CD4-positive, alpha-beta memory T cell (primary cell): ENCODE data around the gene DAP3. TPM values are rescaled to one million over a fixed set of nuclear protein-coding genes. Genes with fewer than 3 reads are reported as not detected.
"Not testable (repeated sequence)": the region's sequence is repeated elsewhere in the genome, so short reads cannot be mapped to it uniquely, and the experiment has no call there.

Experiments
- CTCF ChIA-PET: fragments of 350-600 bp; sonication (Branson Sonifier 250); formaldehyde crosslinking; loops from one replicate; lab custom pipeline; 2021; ENCODE audit warnings: inconsistent platforms; ENCODE audit not compliant: partially characterized antibody; lab: Charles Lee
- POLR2A ChIA-PET: fragments of 350-600 bp; sonication (Branson Sonifier 250); formaldehyde crosslinking; loops from one replicate; lab custom pipeline; 2021; ENCODE audit not compliant: partially characterized antibody; lab: Charles Lee
- DNase-seq, 5 donors: peaks; one replicate each; pipeline versions ENCODE4 v3.0.0 to v3.0.0-alpha.2; 2020 to 2022; ENCODE audit warnings: mixed read lengths in 1 of 5
- H3K27ac ChIP-seq: one replicate; pipeline ENCODE4 v1.7.0; 2013; ENCODE audit warnings: low read depth, low read length
- H3K27me3 ChIP-seq: 2 replicates; pipeline ENCODE4 v1.7.0; 2013; ENCODE audit warnings: mild to moderate bottlenecking, low read length, moderate library complexity; ENCODE audit not compliant: insufficient read depth
- H3K36me3 ChIP-seq: 2 replicates; pipeline ENCODE4 v1.7.0; 2013; ENCODE audit warnings: mild to moderate bottlenecking, low read length, moderate library complexity; ENCODE audit not compliant: insufficient read depth
- H3K4me1 ChIP-seq: 2 replicates; pipeline ENCODE4 v1.7.0; 2013; ENCODE audit warnings: mild to moderate bottlenecking, low read length, moderate library complexity; ENCODE audit not compliant: insufficient read depth
- H3K4me3 ChIP-seq, 2 donors: one replicate each; pipeline ENCODE4 v1.7.0; 2013; ENCODE audit warnings: low read length in 2 of 2, mild to moderate bottlenecking in 1 of 2
- H3K9me3 ChIP-seq, 2 donors: one replicate each; pipeline ENCODE4 v1.7.0; 2013; ENCODE audit warnings: low read length in 2 of 2, control low read depth in 1 of 2; ENCODE audit not compliant: control insufficient read depth in 1 of 2
- H3K27ac Mint-ChIP-seq, 7 donors: one replicate each; pipeline ENCODE4 v1.8.0; 2020 to 2021; ENCODE audit warnings: mixed read lengths in 7 of 7, mild to moderate bottlenecking in 6 of 7, inconsistent platforms in 3 of 7, moderate library complexity in 3 of 7
- H3K27me3 Mint-ChIP-seq, 2 donors: one replicate each; pipeline ENCODE4 v1.8.0; 2020 to 2021; ENCODE audit warnings: mixed read lengths in 2 of 2
- H3K36me3 Mint-ChIP-seq, 2 donors: one replicate each; pipeline ENCODE4 v1.8.0; 2020 to 2021; ENCODE audit warnings: mixed read lengths in 2 of 2, inconsistent platforms in 1 of 2, mild to moderate bottlenecking in 1 of 2
- H3K4me1 Mint-ChIP-seq, 4 donors: one replicate each; pipeline ENCODE4 v1.8.0; 2020 to 2021; ENCODE audit warnings: mixed read lengths in 4 of 4, mild to moderate bottlenecking in 1 of 4
- H3K4me3 Mint-ChIP-seq, 8 donors: one replicate each; pipeline ENCODE4 v1.8.0; 2020 to 2021; ENCODE audit warnings: mixed read lengths in 8 of 8, mild to moderate bottlenecking in 7 of 8, moderate library complexity in 6 of 8, inconsistent platforms in 3 of 8
- H3K9me3 Mint-ChIP-seq, 8 donors: one replicate each; pipeline ENCODE4 v1.8.0; 2020 to 2021; ENCODE audit warnings: mixed read lengths in 8 of 8, mild to moderate bottlenecking in 5 of 8, inconsistent platforms in 3 of 8, moderate library complexity in 1 of 8
- intact Hi-C: fragments of 100-400 bp; cut with micrococcal nuclease; formaldehyde crosslinking; loops from one replicate; pipeline ENCODE4 v1.15.1; 2023
- polyA plus RNA-seq, 2 donors: library from polyadenylated mRNA; unstranded; fragments of 300-500 nt; fragmentation: Illumina TruSeq; gene quantifications; one replicate each; pipeline ENCODE4 v1.2.3, GENCODE V29; 2021
- total RNA-seq, 2 experiments: library from RNA; stranded (reverse); gene quantifications; one replicate each; pipeline ENCODE4 v1.2.3, GENCODE V29; 2021

Gene DAP3
- total and polyA plus RNA-seq, 4 experiments from 2014 or later = 102 to 177 (median 131) TPM

- POLR2A ChIA-PET = interaction anchor here (1.0 kb wide), 1 partner anchor 11 kb away, joined by 3 read pairs; no protein-coding TSS in a partner anchor
- Mint-ChIP-seq H3K36me3 (peaks cover 2 to 10% of the 10 kb centered on the region in 2 donors), H3K4me1 (peaks cover 18 to 38% (median 25%) of the 10 kb centered on the region in 4 donors), H3K27ac (peak overlapping the region in 2 of 7 donors; percentile 24 to 84)
- H3K27me3 ChIP-seq, CTCF ChIA-PET, H3K9me3 ChIP-seq, H3K36me3 ChIP-seq, H3K4me3 Mint-ChIP-seq, intact Hi-C loops, H3K9me3 Mint-ChIP-seq, H3K27ac ChIP-seq, H3K4me3 ChIP-seq, H3K27me3 Mint-ChIP-seq, DNase-seq, H3K4me1 ChIP-seq: not testable (repeated sequence)
Observed at GRCh38 chr1:155704414-155704813, 15.5 kb downstream of the DAP3 start.

- Histone ChIP-seq H3K36me3 (no peaks in the 10 kb centered on the region), H3K27me3 (no peaks in the 10 kb centered on the region), H3K4me3 (no peak overlapping the region), H3K9me3 (no peaks in the 10 kb centered on the region), H3K4me1 (peaks cover 6% of the 10 kb centered on the region), H3K27ac (no peak overlapping the region)
- intact Hi-C loops = no loop called here
- Mint-ChIP-seq H3K9me3 (no peaks in the 10 kb centered on the region), H3K27me3 (no peaks in the 10 kb centered on the region), H3K4me3 (no peak overlapping the region), H3K4me1 (peaks cover 17 to 31% (median 21%) of the 10 kb centered on the region in 4 donors), H3K27ac (peak overlapping the region in 1 of 7 donors; percentile 53), H3K36me3 (peaks cover 7 to 10% of the 10 kb centered on the region in 2 donors)
- ChIA-PET POLR2A (interaction anchor here (0.6 kb wide), 1 partner anchor 25 kb away, joined by 3 read pairs; no protein-coding TSS in a partner anchor), CTCF (no interaction called here)
- no peak for DNase-seq
Observed at GRCh38 chr1:155706139-155706538, 17.2 kb downstream of the DAP3 start.

DNA sequence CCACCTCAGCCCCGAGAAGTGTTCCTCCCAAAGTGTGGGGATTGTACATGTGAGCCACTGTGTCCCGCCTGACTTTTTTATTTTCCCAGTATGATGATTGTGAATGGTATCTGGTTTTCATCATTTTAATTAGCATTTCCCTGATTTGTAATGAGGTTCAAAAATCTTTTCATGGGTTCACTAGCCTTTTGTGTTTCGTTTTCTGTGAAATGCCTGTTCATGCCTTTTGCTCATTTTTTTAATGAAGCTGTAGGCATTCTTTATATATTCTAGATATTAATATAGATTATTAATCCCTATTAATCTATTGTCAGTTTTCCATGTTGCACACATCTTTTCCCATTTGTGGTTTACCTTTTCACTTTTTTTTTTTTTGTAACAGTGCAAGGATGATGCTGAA, 20.5 kb downstream of the DAP3 start:
- Mint-ChIP-seq H3K27me3 (no peaks in the 10 kb centered on the region), H3K36me3 (peaks cover 13 to 28% of the 10 kb centered on the region in 2 donors), H3K9me3 (no peaks in the 10 kb centered on the region), H3K4me3 (no peak overlapping the region), H3K4me1 (peaks cover 9 to 22% (median 13%) of the 10 kb centered on the region in 4 donors), H3K27ac (peak overlapping the region in 1 of 7 donors; percentile 37)
- Histone ChIP-seq H3K4me1 (peaks cover 6% of the 10 kb centered on the region), H3K27me3 (no peaks in the 10 kb centered on the region), H3K4me3 (no peak overlapping the region), H3K9me3 (no peaks in the 10 kb centered on the region), H3K36me3 (no peaks in the 10 kb centered on the region), H3K27ac (no peak overlapping the region)
- intact Hi-C loops = no loop called here
- POLR2A ChIA-PET = no interaction called here
- DNase-seq = no peak
- CTCF ChIA-PET = no interaction called here

- CTCF ChIA-PET, H3K36me3 ChIP-seq, H3K27me3 Mint-ChIP-seq, intact Hi-C loops, H3K4me3 ChIP-seq, H3K27me3 ChIP-seq, H3K4me3 Mint-ChIP-seq, H3K27ac ChIP-seq, H3K4me1 ChIP-seq, DNase-seq, H3K9me3 Mint-ChIP-seq, H3K27ac Mint-ChIP-seq, POLR2A ChIA-PET, H3K9me3 ChIP-seq: not testable (repeated sequence)
- Mint-ChIP-seq H3K4me1 (peaks cover 9 to 15% (median 11%) of the 10 kb centered on the region in 4 donors), H3K36me3 (peaks cover 12 to 41% of the 10 kb centered on the region in 2 donors)
Observed at GRCh38 chr1:155711457-155711856, 22.6 kb downstream of the DAP3 start.

DNA sequence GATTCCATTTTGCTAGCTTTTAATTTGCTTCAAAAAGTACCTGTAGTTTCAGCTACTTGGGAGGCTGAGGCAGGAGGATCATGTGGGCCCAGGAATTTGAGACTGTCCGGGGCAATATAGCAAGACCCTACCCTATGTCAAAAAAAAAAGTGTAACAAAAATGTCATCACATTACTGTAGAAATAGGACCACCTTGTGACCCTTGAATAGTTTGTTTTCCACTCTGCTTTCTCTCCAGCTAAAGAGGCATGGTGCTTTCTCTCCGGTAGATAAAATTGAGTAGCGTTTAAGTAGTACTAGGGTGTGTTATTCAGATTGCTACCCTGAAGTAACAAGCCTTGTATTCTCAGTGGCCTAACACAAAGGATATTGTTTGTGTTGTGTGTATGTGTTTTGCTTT, 23.7 kb downstream of the DAP3 start:
- H3K27ac ChIP-seq, intact Hi-C loops, H3K27me3 ChIP-seq, H3K27me3 Mint-ChIP-seq, H3K9me3 Mint-ChIP-seq, H3K36me3 ChIP-seq, H3K4me1 ChIP-seq, H3K4me3 Mint-ChIP-seq, H3K4me3 ChIP-seq, H3K9me3 ChIP-seq: not testable (repeated sequence)
- H3K4me1 Mint-ChIP-seq = peaks cover 11 to 19% (median 15%) of the 10 kb centered on the region in 4 donors
- H3K36me3 Mint-ChIP-seq = peaks cover 9 to 44% of the 10 kb centered on the region in 2 donors
- DNase-seq = peak in 2 of 5 donors; percentile 5 to 32
- ChIA-PET CTCF (interaction anchor here (0.7 kb wide), 1 partner anchor 641 kb away, joined by 3 read pairs; no protein-coding TSS in a partner anchor), POLR2A (interaction anchor here (1.0 kb wide), 1 partner anchor 12 kb away, joined by 3 read pairs; no protein-coding TSS in a partner anchor)
- H3K27ac Mint-ChIP-seq = peak overlapping the region in 1 of 7 donors; percentile 55

DNA sequence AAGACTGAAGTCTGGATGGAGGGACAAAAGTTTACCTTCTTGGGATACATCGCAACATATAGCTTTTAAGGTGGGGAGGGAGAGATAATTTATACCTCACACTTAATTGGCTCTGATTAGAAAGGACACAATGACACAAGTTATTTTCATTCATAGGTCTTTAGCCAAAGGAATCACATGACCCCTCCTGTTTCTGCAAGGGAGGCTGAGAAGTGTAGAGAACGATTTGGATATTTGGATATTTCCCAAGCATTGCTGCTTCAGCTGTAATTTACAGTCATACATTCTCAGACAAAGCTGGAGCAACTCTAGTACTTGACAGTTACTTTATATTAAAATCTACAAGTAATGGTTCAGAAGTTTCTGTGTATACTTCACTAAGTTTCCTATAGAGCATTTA, 24.2 kb downstream of the DAP3 start:
- Mint-ChIP-seq H3K4me3 (peak overlapping the region in 1 of 8 donors; percentile 5), H3K9me3 (no peaks in the 10 kb centered on the region), H3K4me1 (peaks cover 7 to 15% (median 12%) of the 10 kb centered on the region in 4 donors), H3K36me3 (peaks cover 7 to 46% of the 10 kb centered on the region in 2 donors), H3K27ac (peak overlapping the region in 1 of 7 donors; percentile 61), H3K27me3 (no peaks in the 10 kb centered on the region)
- Histone ChIP-seq H3K36me3 (no peaks in the 10 kb centered on the region), H3K9me3 (no peaks in the 10 kb centered on the region), H3K27me3 (no peaks in the 10 kb centered on the region), H3K4me1 (peaks cover 5% of the 10 kb centered on the region), H3K27ac (no peak overlapping the region), H3K4me3 (no peak overlapping the region)
- ChIA-PET CTCF (no interaction called here), POLR2A (interaction anchor here (1.0 kb wide), 1 partner anchor 12 kb away, joined by 3 read pairs; no protein-coding TSS in a partner anchor)
- no peak for DNase-seq
- intact Hi-C loops = no loop called here

DNA sequence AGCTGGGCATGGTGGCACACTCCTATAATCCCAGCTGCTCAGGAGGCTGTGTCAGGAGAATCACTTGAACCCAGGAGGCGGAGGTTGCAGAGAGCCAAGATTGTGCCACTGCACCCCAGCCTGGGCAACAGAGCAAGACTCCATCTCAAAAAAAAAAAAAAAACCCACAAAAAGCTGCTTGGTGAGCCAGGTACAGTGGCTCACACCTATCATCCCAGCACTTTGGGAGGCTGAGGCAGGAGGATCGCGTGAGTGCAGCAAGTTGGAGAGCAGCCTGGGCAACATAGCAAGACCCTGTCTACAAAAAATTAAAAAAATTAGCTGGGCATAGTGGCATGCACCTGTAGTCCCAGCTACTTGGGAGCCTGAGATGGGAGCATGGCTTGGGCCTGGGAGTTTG, 26.2 kb downstream of the DAP3 start:
- not testable (repeated sequence) for DNase-seq
- POLR2A ChIA-PET = interaction anchor here (0.6 to 1.0 kb wide), 2 partner anchors 10 to 25 kb away, joined by 3 read pairs; no protein-coding TSS in a partner anchor
- peaks cover 7 to 53% of the 10 kb centered on the region in 2 donors for H3K36me3 Mint-ChIP-seq

More for the DNA sequence above, 26.2 kb downstream of the DAP3 start:
- H3K27me3 Mint-ChIP-seq, H3K9me3 ChIP-seq, H3K27me3 ChIP-seq, H3K36me3 ChIP-seq, H3K4me3 Mint-ChIP-seq, H3K4me3 ChIP-seq, intact Hi-C loops, CTCF ChIA-PET, H3K27ac ChIP-seq, H3K9me3 Mint-ChIP-seq, H3K4me1 ChIP-seq: not testable (repeated sequence)
- peaks cover 5 to 14% (median 11%) of the 10 kb centered on the region in 4 donors for H3K4me1 Mint-ChIP-seq
- peak overlapping the region in 2 of 7 donors; percentile 53 to 60 for H3K27ac Mint-ChIP-seq
